Stimulated activated CD8-positive, alpha-beta memory T cell treated with anti-CD3 and anti-CD28 coated beads, Interleukin-4, amount 100 ng/mL, for 48 hours (primary cell): ENCODE data around the gene SLC25A47.
"Not testable (repeated sequence)": the region's sequence is repeated elsewhere in the genome, so short reads cannot be mapped to it uniquely, and the experiment has no call there.

Experiments
- DNase-seq: peaks from one replicate; pipeline ENCODE4 v3.0.0-alpha.2; 2020

SLC25A47 gene

DNA sequence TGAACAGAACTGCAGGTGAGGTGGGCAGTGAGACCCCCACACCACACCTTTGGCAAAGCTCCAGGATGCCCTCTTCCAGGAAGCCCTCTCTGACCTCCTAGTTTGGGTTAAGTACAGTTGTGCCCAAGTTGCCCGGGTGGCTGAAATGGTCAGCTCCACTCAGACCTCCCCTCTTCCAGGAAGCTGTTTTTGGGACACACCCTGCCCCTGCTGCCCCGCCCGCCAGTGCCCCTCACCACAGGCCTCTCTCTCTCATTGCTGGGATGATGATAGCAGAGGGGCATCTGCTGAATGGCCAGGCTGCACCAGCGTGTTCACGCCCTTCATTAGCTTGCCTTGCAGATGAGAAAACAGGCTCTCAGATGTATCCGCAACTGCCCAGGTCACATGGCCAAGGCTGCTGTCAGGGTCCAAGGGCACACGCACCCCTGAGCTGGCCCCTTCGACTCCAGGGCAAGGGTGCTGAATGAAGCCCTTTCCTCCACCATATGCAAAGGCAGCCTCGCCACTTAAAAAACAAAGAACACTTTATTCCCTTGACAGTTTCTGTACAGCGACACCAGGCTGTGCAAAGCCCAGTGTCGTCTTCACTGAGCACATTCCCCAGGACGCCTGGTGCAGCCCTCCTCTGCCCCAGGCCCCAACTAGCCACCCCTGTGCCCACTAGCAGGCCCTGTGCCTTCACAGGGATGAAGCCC is 32.4 kb upstream of the SLC25A47 start:
- DNase-seq: no peak

DNA sequence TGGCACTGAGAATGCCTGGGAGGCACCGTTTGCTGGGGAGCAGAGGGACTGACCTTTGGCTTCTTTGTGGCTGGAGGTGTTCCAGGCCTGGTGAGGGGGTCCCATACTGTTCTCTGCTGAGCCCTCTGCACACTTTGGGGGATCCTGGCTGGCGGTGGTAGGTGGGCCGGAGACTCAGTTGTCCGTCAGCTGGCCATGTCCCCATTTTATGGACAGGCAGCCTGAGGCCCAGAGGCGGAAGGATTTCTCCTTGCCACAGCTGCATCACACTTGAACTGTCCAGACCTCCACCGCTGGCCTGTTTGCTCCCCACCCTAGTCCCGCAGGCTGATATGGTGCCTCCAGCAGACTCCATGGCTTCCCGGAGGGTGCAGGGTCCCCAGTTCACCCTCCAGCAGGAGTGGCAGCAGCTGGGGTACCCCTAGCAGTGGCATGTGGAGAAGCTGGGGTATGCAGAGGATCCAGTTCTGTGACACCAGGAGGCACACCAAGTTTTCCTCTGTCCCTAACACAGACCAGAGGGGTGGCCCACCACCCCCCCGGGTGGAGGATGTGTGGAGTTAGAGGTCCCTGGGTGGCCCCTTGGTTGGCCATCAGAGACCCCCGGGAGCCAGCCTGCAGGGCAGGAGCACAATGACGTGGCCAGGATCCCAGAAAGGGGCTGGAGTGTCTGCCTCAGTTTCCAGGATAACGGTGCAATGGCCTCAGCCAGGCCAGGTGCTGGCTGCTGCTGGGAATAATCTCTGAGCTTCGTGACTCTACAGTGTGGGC is 31.6 kb upstream of the SLC25A47 start:
- no peak for DNase-seq

DNA sequence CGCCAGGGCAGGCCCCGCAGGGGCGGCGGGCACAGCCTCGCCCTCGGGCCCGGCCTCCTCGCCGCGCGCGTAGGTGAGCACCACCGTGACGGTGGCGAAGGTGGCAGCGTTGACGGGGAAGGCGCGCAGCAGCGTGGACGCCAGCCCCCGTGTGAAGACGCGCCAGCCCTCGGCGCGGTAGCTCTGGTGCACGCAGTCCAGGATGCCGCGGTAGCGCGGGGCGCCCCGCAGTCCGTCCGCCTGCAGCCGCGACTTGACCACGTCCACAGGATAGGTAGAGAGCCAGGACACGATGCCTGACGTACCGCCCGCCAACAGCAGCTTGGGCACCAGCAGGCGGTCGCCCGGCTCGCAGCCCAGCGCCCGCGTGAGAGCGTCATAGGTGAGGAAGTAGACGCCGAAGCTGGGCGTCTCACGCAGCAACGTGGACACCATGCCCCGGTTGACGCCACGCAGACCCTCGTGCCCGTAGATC is 30.8 kb upstream of the SLC25A47 start:
- DNase-seq: no peak

DNA sequence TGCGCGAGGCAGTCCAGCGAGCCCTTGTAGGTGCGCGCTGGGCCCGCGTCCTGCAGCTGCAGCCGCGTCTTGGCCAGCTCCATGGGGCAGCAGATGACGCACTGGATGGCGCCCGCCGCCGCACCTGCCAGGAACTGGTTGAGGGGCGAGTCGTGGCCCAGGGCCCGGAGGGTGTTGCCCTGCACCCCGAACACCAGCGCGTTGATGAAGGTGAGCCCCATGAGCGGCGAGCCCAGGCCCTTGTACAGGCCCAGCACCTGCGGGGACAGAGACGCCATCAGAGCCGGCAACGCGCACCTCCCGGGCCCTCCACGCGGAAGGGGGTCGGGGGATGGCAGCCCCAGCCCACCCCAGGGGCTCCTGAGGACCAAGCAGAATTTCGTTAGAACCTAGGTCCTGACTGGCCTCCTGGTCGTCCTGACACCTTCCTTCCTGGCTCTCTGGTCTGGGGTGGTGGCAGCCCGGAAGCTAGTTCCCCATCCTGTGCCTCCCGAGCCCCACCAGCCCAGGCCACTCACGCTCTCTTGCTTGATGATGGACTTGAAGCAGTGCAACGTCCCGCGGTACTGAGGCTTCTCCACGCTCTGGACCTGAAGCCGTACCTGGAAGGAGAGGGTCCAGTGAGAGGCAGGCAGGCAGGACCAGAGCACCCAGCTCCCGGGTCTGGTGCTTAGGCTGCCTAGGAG is 30.2 kb upstream of the SLC25A47 start:
- no peak for DNase-seq

DNA sequence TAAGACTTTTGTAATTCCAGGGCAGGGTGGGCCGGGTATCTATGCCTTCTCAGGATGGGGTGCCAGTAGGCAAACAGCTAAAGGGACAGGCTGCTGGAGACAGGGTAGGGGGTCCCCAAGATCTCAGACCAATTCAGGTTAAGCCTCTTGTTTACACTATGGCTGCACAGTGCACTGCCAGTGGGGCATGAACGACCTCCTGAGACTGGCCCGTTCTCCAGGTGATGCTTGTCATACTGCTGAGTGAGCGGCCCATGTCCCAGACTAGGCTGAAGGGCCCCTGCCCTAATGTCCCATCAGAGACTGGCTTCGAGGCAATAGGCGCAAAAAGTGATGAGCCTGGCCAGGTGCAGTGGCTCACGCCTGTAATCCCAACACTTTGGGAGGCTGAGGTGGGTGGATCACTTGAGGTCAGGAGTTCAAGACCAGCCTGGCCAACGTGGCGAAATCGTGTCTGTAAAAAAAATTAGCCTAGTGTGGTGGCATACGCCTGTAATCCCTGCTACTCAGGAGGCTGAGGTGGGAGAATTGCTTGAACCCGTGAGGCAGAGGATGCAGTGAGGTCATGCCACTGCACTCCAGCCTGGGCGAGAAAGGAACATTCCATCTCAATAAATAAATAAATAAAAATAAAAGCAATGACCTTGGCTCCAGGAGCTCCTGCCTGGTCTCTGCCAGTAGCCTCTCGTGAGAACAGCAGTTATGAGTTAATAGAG is 29.5 kb upstream of the SLC25A47 start:
- no peak for DNase-seq

DNA sequence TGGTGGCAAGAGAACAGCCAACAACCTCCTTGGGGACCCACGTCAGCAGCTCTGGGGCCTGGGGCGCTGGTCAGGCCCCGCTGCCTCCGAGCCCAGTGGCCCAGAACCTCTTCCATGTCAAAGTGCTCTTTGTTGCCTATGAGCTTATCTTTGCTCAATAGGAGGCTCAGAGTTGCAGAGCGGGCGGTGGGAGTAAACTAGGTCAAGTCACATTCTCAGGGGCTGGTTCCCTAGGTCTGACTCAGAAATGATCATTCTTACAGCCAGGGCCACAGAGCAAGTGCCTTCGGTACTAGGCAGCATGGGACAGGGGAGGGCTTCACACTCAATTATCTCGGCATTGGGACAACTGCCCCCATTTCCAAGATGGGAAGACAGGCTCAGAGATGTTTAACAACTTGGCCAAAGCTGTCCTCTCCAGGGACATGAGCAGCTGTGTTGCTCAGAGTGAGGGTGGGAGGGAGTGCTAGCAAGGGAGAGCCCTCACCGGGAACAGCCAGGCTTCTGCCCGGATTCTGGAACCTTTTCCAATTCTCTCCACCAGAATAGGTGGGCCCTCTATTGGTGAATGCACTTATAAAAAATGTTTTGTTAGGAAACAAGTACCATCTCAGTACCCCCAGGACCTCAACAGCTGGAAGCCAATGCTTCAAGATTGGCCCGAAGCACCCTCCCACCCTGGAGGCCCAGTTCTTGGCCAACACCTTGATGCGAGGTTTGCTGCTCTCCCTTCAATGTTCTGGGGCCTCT is 28.8 kb upstream of the SLC25A47 start:
- DNase-seq: no peak

DNA sequence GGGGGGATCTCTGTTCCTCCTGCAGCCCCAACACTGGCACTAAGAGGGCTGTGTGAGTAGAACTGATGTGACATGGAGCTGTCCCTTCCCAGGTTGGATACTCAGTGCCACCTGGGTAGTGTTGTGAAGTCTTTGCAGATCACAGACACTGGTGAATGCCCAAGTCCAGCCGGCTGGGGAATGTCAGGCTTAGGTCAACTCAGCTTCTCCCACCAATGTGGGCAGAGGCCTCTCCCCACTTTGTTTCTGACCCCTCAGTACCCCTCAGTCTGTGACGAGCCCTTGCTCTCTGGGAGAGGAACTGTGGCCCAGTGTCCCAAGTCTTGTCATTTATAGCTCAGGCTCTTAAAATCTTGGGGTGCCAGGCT is 28.2 kb upstream of the SLC25A47 start:
- no peak for DNase-seq

DNA sequence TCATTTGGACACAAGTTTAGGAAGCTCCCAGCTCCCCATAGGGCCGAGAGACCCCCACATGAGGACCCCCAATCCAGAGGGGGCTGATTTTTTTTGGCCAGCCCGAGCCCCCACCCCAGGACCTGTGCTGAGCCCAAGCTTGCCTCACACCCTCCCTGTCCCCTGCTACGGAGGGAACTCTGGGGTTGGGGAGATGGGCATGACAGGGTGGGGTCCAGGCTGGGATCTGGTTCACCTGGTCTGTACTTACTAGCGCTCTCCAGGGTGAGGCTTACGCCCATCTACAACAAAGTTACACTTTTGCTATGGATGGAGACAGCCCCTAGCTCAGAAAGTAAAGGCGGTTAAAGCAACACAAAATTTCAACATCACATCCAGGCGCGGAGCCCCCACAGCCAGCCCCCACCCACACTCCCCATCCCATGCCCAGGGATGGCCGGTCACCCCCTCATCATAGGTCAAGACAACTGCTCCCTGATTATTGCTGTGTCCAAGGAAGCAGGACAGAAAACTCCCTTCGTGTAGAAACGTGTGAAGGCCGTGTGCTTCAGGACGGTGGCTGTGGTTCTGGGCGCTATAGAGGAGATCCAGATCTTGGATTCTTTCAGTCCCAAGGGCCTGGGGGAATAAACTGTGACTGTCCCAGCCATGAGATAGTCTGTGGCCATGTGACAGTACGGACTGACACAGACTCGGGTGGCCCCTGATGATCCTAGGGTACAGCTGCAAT is 27.6 kb upstream of the SLC25A47 start:
- DNase-seq: no peak

DNA sequence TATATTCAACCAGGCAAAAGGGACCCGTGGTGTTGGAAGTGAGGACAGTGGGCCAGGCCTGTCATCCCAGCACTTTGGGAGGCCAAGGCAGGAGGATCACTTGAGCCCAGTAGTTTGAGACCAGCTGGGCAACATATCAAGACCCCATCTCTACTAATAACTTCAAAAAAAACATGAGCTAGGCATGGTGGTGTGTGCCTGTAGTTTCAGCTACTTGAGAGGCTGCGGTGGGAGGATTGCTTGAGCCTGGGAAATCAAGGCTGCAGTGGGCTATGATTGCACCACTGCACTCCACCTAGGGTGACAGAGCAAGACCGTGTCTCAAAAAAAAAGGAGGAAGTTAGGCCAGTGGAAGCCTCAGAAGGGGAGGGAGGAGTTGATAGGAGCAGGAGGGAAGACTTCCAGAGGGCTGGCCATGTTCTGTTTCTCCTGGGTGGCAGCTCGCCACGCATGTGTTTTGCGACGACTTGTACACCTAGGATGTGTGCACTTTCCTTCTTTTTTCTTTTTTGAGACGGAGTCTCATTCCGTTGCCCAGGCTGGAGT is 27.0 kb upstream of the SLC25A47 start:
- no peak for DNase-seq

DNA sequence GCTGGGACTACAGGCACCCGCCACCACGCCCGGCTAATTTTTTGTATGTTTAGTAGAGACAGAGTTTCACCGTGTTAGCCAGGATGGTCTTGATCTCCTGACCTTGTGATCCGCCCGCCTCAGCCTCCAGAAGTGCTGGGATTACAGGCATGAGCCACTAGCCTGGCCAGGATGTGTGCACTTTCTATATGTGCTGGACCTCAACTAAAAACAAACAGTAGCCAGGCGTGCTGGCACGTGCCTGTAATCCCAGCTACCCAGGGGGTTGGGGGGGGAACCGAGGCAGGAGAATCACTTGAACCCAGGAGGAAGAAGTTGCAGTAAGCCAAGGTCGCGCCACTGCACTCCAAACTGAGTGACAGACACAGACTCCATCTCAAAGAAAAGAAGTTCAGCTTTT is 26.4 kb upstream of the SLC25A47 start:
- DNase-seq: not testable (repeated sequence)

DNA sequence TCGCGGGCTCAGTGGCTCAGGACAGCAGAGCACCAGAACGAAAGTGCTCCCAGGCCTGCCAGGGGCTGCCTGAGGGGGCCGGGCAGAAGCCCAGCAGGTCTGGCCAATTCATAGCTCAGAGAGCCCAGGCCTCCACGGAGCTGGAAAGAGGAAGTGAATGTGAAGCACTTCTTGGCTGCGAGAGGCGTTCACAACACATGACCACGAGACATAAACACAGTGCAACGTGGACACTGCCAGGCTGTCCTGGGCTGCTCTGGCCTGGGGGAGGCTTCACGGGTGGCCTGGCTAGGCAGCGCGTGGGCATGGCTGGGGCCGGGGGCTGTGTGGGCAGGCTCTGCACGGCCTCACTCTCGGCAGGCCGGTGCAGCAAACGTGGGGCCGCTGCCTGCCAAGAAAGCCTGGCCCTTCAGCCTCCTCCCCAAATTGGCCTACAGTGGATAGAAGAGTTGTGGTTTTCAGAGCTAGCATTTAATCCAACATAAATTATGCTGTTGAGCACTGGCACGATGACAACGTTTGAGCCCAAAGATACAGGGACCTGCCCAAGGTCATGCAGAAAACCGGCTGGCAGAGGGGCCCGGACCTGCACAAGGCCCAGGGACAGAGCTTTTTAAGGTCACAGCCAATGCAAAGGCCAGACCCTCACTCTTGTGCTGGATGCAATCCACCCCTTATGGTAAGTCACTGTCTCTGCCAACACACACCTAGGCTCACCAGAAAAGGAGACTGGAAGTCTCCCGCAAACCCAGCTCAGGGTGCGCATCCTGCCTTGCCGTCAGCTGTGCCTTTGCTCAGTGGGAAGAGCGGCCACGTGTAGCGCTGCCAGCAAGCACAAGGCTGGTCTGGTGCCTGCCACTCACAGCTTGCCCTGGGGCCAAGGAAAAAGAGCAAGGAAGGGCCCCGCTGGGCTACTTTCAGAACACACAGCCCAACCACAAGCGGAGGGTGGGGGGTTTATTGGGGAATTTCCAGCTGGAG is 25.5 kb upstream of the SLC25A47 start:
- DNase-seq: no peak

DNA sequence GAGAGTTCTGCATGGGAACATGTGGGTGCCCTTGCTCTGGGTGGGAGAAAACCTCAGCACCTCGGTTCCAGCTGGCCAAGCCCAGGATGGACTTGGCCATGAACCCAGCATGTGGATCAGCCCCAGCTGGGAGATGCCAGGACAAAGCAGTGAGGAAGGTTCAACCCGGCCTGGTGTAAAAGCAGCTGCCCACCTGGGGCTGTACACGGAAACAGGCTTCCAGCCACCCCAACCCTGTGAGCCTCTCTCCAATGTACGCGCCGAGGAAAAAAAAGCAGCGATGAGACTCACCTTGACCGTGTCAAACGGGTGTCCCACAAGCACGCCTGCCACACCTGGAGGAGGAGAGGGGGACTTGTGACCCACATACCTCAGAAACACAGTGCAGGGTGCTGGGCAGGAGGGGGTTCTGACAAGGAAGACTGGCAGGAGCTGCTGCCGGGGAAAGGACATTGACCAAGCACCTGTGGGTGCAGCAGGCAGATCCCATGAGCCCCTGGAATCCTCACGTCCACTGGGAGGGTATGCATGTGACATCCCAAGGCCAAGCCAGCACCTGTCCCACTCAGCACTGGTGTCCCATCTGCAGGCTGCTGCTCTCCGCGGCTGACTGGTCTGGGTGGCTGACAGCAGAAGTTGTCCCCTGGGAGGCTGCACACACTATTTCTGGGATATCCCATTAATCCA is 24.4 kb upstream of the SLC25A47 start:
- DNase-seq: no peak

DNA sequence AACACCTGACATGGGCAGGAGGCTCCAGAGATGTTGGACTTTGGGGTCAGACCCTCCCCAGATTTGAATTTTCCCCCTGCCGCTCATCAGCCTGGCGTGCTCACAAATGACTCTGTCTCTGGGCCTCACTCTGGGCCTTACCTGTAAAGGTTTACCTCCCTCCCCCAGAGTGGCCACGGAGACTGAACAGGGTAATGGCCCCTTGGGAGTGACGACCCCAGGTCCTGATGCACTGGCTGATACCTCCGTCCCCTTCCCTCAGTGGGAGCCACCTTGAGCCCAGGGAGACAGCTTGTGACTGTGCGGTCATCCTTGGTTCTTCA is 23.9 kb upstream of the SLC25A47 start:
- DNase-seq: no peak

DNA sequence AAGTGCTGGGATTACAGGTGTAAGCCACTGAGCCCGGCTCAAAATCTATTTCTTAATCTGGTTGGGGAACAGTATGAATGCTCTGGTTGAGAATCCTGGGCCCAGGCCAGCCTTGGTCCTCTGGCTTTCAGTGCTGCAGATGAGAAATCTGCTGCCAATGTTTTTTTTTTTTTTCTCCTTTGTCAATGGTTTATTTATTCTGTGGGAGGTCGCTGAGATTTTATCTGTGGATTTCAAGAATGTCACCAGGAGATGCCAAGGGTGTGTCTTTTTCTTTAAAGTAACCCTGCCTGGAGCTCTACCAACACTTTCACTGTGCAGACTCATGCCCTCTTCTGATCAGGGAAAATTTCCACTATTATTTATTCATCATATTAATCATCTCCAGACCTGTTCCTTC is 20.5 kb upstream of the SLC25A47 start:
- no peak for DNase-seq

DNA sequence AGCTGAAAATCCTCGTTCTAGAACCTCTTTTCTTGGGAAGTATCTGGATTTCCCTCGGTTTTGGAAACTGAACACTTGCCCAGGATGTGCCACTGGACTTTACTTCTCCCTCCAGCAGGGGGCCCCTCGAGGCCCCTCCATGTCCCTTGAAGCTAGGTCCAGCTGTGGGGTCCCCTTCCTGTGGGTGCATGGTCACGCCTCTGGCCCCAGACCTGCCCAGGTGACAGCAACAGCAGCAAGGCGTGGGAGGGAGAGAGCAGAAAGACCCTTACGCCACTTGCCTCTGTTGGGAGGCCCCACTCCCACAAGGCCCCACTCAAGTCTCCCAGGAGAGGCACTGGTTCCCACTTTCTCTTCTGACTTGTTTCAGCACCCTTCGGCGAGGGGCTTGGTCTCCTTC is 20.0 kb upstream of the SLC25A47 start:
- no peak for DNase-seq

DNA sequence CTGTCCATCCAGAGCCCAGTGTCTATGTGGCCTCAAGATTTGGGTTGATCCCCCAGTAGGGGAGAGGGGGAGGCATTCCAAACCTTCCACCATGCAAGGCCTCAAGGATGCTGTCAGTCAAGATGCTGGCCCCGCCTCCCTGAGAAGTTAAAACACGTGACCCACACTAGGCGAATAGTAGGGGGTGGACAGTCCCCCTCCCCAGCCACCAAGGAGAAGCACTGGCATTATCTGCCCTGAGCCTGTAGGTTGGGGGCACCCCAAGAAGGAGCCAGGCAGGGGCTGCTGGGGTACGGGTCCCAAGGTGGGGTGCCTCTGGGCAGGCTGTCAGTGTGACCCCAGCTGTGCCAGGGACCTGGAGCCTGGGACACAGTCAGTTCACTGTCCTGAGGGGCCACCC is 19.2 kb upstream of the SLC25A47 start:
- no peak for DNase-seq

DNA sequence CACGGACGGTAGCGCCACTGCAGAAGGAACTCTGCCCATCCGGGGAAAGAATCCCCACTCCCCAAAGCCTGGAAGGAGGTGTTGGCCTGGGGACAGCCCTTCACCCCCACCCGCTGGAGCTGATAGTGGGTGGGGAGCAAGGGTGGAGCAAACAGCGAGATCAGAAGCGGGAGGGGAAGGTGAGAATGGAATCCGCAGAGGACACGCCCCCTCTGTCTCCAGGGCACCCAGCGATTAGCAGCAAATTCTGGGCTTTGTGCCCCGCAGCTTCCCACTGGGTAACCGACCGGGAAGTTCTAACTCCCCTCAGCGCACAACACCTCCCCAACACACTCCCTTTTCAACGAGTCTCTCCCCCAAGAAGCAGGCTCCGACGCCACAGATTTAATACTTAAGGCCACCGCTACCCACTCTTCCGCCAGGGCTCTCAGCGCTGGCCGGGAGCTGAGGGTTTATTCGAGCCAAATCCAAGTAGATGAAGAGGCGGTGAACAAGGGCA is 18.3 kb upstream of the SLC25A47 start:
- no peak for DNase-seq

DNA sequence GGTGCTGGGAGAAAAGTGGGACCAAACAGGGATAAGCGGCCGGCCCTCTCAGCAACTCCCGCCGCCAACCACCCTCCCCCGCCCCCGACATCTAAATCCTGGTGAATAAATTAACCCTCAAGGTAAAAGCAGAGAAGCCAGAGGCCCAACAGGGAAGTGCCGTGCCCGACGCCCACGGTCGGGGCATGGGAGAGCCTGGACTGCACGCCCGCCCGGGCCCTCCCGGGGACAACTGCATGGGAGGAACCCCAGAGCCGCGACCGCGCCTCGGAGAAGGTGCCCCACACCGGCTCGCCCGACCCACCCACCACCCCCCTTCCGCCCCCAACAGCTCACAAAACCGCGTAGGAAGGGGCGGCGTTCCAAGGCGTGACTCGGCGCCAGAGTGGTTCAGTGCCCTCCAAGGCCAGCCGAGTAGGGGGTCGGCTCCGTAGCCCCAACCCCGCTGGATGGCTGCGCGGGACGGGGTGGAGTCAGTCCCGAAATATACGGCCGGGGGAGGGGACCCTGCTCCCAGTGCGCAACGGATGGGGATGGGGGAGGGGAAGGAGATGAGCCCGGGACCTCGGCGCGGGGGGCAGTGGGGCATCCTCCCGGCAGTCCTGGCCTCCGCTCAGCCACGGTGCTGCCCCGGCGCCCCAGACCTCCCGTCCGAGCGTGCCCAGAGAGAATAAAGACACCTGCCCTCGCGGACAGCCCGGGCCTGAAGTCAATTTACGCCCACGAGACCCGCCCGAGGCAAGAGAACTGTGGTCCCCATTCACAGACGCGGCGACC is 17.6 kb upstream of the SLC25A47 start:
- DNase-seq: peak; percentile 64
